ENCODE results near the gene PRODH2.
"Not testable (repeated sequence)": the region's sequence is repeated elsewhere in the genome, so short reads cannot be mapped to it uniquely, and the experiment has no call there.

The PRODH2 gene

GRCh38 chr19:35843676-35844481, 31.2 kb upstream of the PRODH2 start:
- peaks cover 4 to 8% (median 5%) of the 10 kb centered on the region in 5 donors for H3K9me3 ChIP-seq (ENCODE audit: control insufficient read depth in 5 of 5, low read length in 5 of 5)
- H3K4me3 ChIP-seq (ENCODE audit: low read depth in 1 of 5, low read length in 5 of 5) = peak overlapping the region in 1 of 5 donors; percentile 18
- no peak overlapping the region for H3K27ac ChIP-seq (ENCODE audit: low read depth, low read length)
- no peak overlapping the region for H3K9ac ChIP-seq (ENCODE audit: low read length in 5 of 5)
- H3K27me3 ChIP-seq (ENCODE audit: control insufficient read depth in 5 of 5, insufficient read depth in 4 of 5, low read length in 5 of 5) = peaks cover 39 to 59% (median 52%) of the 10 kb centered on the region in 5 donors
- no peaks in the 10 kb centered on the region for H3K36me3 ChIP-seq (ENCODE audit: control insufficient read depth in 5 of 5, insufficient read depth in 5 of 5, low read length in 5 of 5)
- H3K4me1 ChIP-seq (ENCODE audit: control insufficient read depth in 5 of 5, insufficient read depth in 5 of 5, low read length in 5 of 5) = peaks cover 0 to 19% (median 11%) of the 10 kb centered on the region in 5 donors

- Histone ChIP-seq H3K4me1 (ENCODE audit: control insufficient read depth in 5 of 5, insufficient read depth in 5 of 5, low read length in 5 of 5) (peaks cover 0 to 19% (median 11%) of the 10 kb centered on the region in 5 donors), H3K27me3 (ENCODE audit: control insufficient read depth in 5 of 5, insufficient read depth in 4 of 5, low read length in 5 of 5) (peaks cover 29 to 49% (median 42%) of the 10 kb centered on the region in 5 donors), H3K27ac (ENCODE audit: low read depth, low read length) (no peak overlapping the region), H3K36me3 (ENCODE audit: control insufficient read depth in 5 of 5, insufficient read depth in 5 of 5, low read length in 5 of 5) (no peaks in the 10 kb centered on the region), H3K9me3 (ENCODE audit: control insufficient read depth in 5 of 5, low read length in 5 of 5) (peaks cover 4 to 8% (median 6%) of the 10 kb centered on the region in 5 donors), H3K4me3 (ENCODE audit: low read depth in 1 of 5, low read length in 5 of 5) (no peak overlapping the region), H3K9ac (ENCODE audit: low read length in 5 of 5) (no peak overlapping the region)
Observed at GRCh38 chr19:35842666-35843272, 30.1 kb upstream of the PRODH2 start.

- Histone ChIP-seq H3K36me3 (ENCODE audit: control insufficient read depth in 5 of 5, insufficient read depth in 5 of 5, low read length in 5 of 5) (no peaks in the 10 kb centered on the region), H3K4me1 (ENCODE audit: control insufficient read depth in 5 of 5, insufficient read depth in 5 of 5, low read length in 5 of 5) (peaks cover 0 to 19% (median 11%) of the 10 kb centered on the region in 5 donors), H3K9ac (ENCODE audit: low read length in 5 of 5) (no peak overlapping the region), H3K27me3 (ENCODE audit: control insufficient read depth in 5 of 5, insufficient read depth in 4 of 5, low read length in 5 of 5) (peaks cover 29 to 48% (median 42%) of the 10 kb centered on the region in 5 donors), H3K4me3 (ENCODE audit: low read depth in 1 of 5, low read length in 5 of 5) (no peak overlapping the region), H3K27ac (ENCODE audit: low read depth, low read length) (no peak overlapping the region), H3K9me3 (ENCODE audit: control insufficient read depth in 5 of 5, low read length in 5 of 5) (peaks cover 4 to 8% (median 6%) of the 10 kb centered on the region in 5 donors)
Observed at GRCh38 chr19:35841961-35842595, 29.4 kb upstream of the PRODH2 start.

GRCh38 chr19:35836096-35836495, 23.5 kb upstream of the PRODH2 start:
- peaks cover 0 to 17% (median 10%) of the 10 kb centered on the region in 5 donors for H3K27me3 ChIP-seq (ENCODE audit: control insufficient read depth in 5 of 5, insufficient read depth in 4 of 5, low read length in 5 of 5)
- H3K4me1 ChIP-seq (ENCODE audit: control insufficient read depth in 5 of 5, insufficient read depth in 5 of 5, low read length in 5 of 5); H3K9ac ChIP-seq (ENCODE audit: low read length in 5 of 5); H3K27ac ChIP-seq (ENCODE audit: low read depth, low read length); H3K36me3 ChIP-seq (ENCODE audit: control insufficient read depth in 5 of 5, insufficient read depth in 5 of 5, low read length in 5 of 5); H3K4me3 ChIP-seq (ENCODE audit: low read depth in 1 of 5, low read length in 5 of 5); H3K9me3 ChIP-seq (ENCODE audit: control insufficient read depth in 5 of 5, low read length in 5 of 5): not testable (repeated sequence)

GRCh38 chr19:35833972-35834371, 21.3 kb upstream of the PRODH2 start:
- Histone ChIP-seq H3K27me3 (ENCODE audit: control insufficient read depth in 5 of 5, insufficient read depth in 4 of 5, low read length in 5 of 5) (peaks cover 6 to 24% (median 10%) of the 10 kb centered on the region in 5 donors), H3K4me1 (ENCODE audit: control insufficient read depth in 5 of 5, insufficient read depth in 5 of 5, low read length in 5 of 5) (no peaks in the 10 kb centered on the region), H3K9me3 (ENCODE audit: control insufficient read depth in 5 of 5, low read length in 5 of 5) (peaks cover 1 to 5% (median 2%) of the 10 kb centered on the region in 5 donors), H3K36me3 (ENCODE audit: control insufficient read depth in 5 of 5, insufficient read depth in 5 of 5, low read length in 5 of 5) (no peaks in the 10 kb centered on the region), H3K9ac (ENCODE audit: low read length in 5 of 5) (no peak overlapping the region), H3K27ac (ENCODE audit: low read depth, low read length) (no peak overlapping the region), H3K4me3 (ENCODE audit: low read depth in 1 of 5, low read length in 5 of 5) (no peak overlapping the region)

GRCh38 chr19:35832054-35832453, 19.4 kb upstream of the PRODH2 start:
- Histone ChIP-seq H3K4me3 (ENCODE audit: low read depth in 1 of 5, low read length in 5 of 5) (no peak overlapping the region), H3K36me3 (ENCODE audit: control insufficient read depth in 5 of 5, insufficient read depth in 5 of 5, low read length in 5 of 5) (no peaks in the 10 kb centered on the region), H3K27me3 (ENCODE audit: control insufficient read depth in 5 of 5, insufficient read depth in 4 of 5, low read length in 5 of 5) (peaks cover 6 to 24% (median 10%) of the 10 kb centered on the region in 5 donors), H3K9ac (ENCODE audit: low read length in 5 of 5) (no peak overlapping the region), H3K9me3 (ENCODE audit: control insufficient read depth in 5 of 5, low read length in 5 of 5) (peaks cover 0 to 5% (median 0%) of the 10 kb centered on the region in 5 donors), H3K27ac (ENCODE audit: low read depth, low read length) (no peak overlapping the region), H3K4me1 (ENCODE audit: control insufficient read depth in 5 of 5, insufficient read depth in 5 of 5, low read length in 5 of 5) (no peaks in the 10 kb centered on the region)

GRCh38 chr19:35830986-35831385, 18.3 kb upstream of the PRODH2 start:
- Histone ChIP-seq H3K4me1 (ENCODE audit: control insufficient read depth in 5 of 5, insufficient read depth in 5 of 5, low read length in 5 of 5) (no peaks in the 10 kb centered on the region), H3K36me3 (ENCODE audit: control insufficient read depth in 5 of 5, insufficient read depth in 5 of 5, low read length in 5 of 5) (no peaks in the 10 kb centered on the region), H3K9me3 (ENCODE audit: control insufficient read depth in 5 of 5, low read length in 5 of 5) (peaks cover 0 to 5% (median 0%) of the 10 kb centered on the region in 5 donors), H3K9ac (ENCODE audit: low read length in 5 of 5) (no peak overlapping the region), H3K27ac (ENCODE audit: low read depth, low read length) (no peak overlapping the region), H3K27me3 (ENCODE audit: control insufficient read depth in 5 of 5, insufficient read depth in 4 of 5, low read length in 5 of 5) (peaks cover 6 to 24% (median 10%) of the 10 kb centered on the region in 5 donors), H3K4me3 (ENCODE audit: low read depth in 1 of 5, low read length in 5 of 5) (no peak overlapping the region)

- Histone ChIP-seq H3K4me3 (ENCODE audit: low read depth in 1 of 5, low read length in 5 of 5) (no peak overlapping the region), H3K9ac (ENCODE audit: low read length in 5 of 5) (no peak overlapping the region), H3K9me3 (ENCODE audit: control insufficient read depth in 5 of 5, low read length in 5 of 5) (peaks cover 0 to 5% (median 0%) of the 10 kb centered on the region in 5 donors), H3K27me3 (ENCODE audit: control insufficient read depth in 5 of 5, insufficient read depth in 4 of 5, low read length in 5 of 5) (peaks cover under 1 to 24% (median 7%) of the 10 kb centered on the region in 5 donors), H3K36me3 (ENCODE audit: control insufficient read depth in 5 of 5, insufficient read depth in 5 of 5, low read length in 5 of 5) (no peaks in the 10 kb centered on the region), H3K27ac (ENCODE audit: low read depth, low read length) (no peak overlapping the region), H3K4me1 (ENCODE audit: control insufficient read depth in 5 of 5, insufficient read depth in 5 of 5, low read length in 5 of 5) (no peaks in the 10 kb centered on the region)
Observed at GRCh38 chr19:35828692-35829301, 16.2 kb upstream of the PRODH2 start.

GRCh38 chr19:35824150-35824549, 11.5 kb upstream of the PRODH2 start:
- Histone ChIP-seq H3K27ac (ENCODE audit: low read depth, low read length) (no peak overlapping the region), H3K27me3 (ENCODE audit: control insufficient read depth in 5 of 5, insufficient read depth in 4 of 5, low read length in 5 of 5) (peaks cover 0 to 12% (median 3%) of the 10 kb centered on the region in 5 donors), H3K36me3 (ENCODE audit: control insufficient read depth in 5 of 5, insufficient read depth in 5 of 5, low read length in 5 of 5) (no peaks in the 10 kb centered on the region), H3K9ac (ENCODE audit: low read length in 5 of 5) (no peak overlapping the region), H3K4me1 (ENCODE audit: control insufficient read depth in 5 of 5, insufficient read depth in 5 of 5, low read length in 5 of 5) (no peaks in the 10 kb centered on the region), H3K9me3 (ENCODE audit: control insufficient read depth in 5 of 5, low read length in 5 of 5) (peaks cover 0 to 2% (median 0%) of the 10 kb centered on the region in 5 donors), H3K4me3 (ENCODE audit: low read depth in 1 of 5, low read length in 5 of 5) (no peak overlapping the region)
